CD14-positive monocyte (primary cell): Measurements from ENCODE around the gene NQO2. TPM values are rescaled to one million over a fixed set of nuclear protein-coding genes. Genes with fewer than 3 reads are reported as not detected.

Source experiments
- DNase-seq, 3 donors: peaks; one replicate each; pipeline ENCODE4 v3.0.0-alpha.2; 2011 to 2022
- H2AFZ ChIP-seq: 2 replicates; pipeline ENCODE4 v1.6.0; 2012; ENCODE audit warnings: mild to moderate bottlenecking, low read depth, low read length, inconsistent platforms; ENCODE audit not compliant: insufficient read depth, poor library complexity, severe bottlenecking
- H3K27ac ChIP-seq, 2 donors: 1 replicate in 1 of 2; 2 replicates in 1 of 2; pipeline ENCODE4 v1.5.1; 2012 to 2013; ENCODE audit warnings: low read length in 2 of 2, control low read depth in 1 of 2, inconsistent platforms in 1 of 2, low read depth in 1 of 2, mild to moderate bottlenecking in 1 of 2
- H3K27me3 ChIP-seq, 2 donors: one replicate each; pipeline versions ENCODE4 v1.6.0 to v1.6.1; 2011 to 2013; ENCODE audit warnings: low read length in 2 of 2; ENCODE audit not compliant: control insufficient read depth in 2 of 2, insufficient read depth in 2 of 2
- H3K36me3 ChIP-seq, 2 donors: replicated peaks in 1 of 2; 1 replicate in 1 of 2; 2 replicates in 1 of 2; pipeline versions ENCODE4 v1.5.1 to v1.6.1; 2012 to 2013; ENCODE audit warnings: low read length in 2 of 2, control low read depth in 1 of 2, inconsistent platforms in 1 of 2, mild to moderate bottlenecking in 1 of 2; ENCODE audit not compliant: insufficient read depth in 2 of 2, control insufficient read depth in 1 of 2
- H3K4me1 ChIP-seq, 2 donors: 1 replicate in 1 of 2; 2 replicates in 1 of 2; pipeline versions ENCODE4 v1.5.1 to v1.6.1; 2012 to 2013; ENCODE audit warnings: low read length in 2 of 2, control low read depth in 1 of 2, inconsistent platforms in 1 of 2, mild to moderate bottlenecking in 1 of 2, moderate library complexity in 1 of 2; ENCODE audit not compliant: insufficient read depth in 2 of 2, control insufficient read depth in 1 of 2
- H3K4me2 ChIP-seq: replicated peaks from 2 replicates; pipeline ENCODE3; 2012; ENCODE audit warnings: low read length, moderate library complexity, mild to moderate bottlenecking; ENCODE audit not compliant: poor library complexity, severe bottlenecking; ENCODE audit errors: extremely low read depth
- H3K4me3 ChIP-seq, 3 experiments: fragments of 200-600 bp in 1 of 3; sonication (generic) in 1 of 3; replicated peaks in 1 of 3; 1 replicate in 2 of 3; 2 replicates in 1 of 3; pipeline ENCODE4 v1.5.1; 2011 to 2013; ENCODE audit warnings: low read length in 3 of 3, mild to moderate bottlenecking in 3 of 3, control low read depth in 2 of 3, low read depth in 2 of 3, inconsistent platforms in 1 of 3, moderate library complexity in 1 of 3
- H3K79me2 ChIP-seq: 2 replicates; pipeline ENCODE4 v1.6.0; 2012; ENCODE audit warnings: mild to moderate bottlenecking, control low read depth, inconsistent platforms, low read length, moderate library complexity; ENCODE audit not compliant: insufficient read depth
- H3K9ac ChIP-seq: 2 replicates; pipeline ENCODE4 v1.6.0; 2017; ENCODE audit warnings: low read length, mild to moderate bottlenecking; ENCODE audit not compliant: insufficient read depth, poor library complexity, severe bottlenecking
- H3K9me3 ChIP-seq, 2 donors: replicated peaks in 1 of 2; 1 replicate in 1 of 2; 2 replicates in 1 of 2; pipeline versions ENCODE4 v1.5.1 to v1.6.1; 2012 to 2013; ENCODE audit warnings: low read length in 2 of 2, control low read depth in 1 of 2; ENCODE audit not compliant: control insufficient read depth in 1 of 2, insufficient read depth in 1 of 2
- H4K20me1 ChIP-seq: 2 replicates; pipeline ENCODE4 v1.6.0; 2012; ENCODE audit warnings: mild to moderate bottlenecking, low read length, control low read depth, moderate library complexity; ENCODE audit not compliant: insufficient read depth
- H3K27ac Mint-ChIP-seq, 7 donors: one replicate each; pipeline ENCODE4 v1.8.0; 2020; ENCODE audit warnings: mild to moderate bottlenecking in 7 of 7, mixed read lengths in 7 of 7, moderate library complexity in 6 of 7, inconsistent platforms in 2 of 7
- H3K27me3 Mint-ChIP-seq, 3 donors: one replicate each; pipeline ENCODE4 v1.8.0; 2021 to 2022; ENCODE audit warnings: low read depth in 3 of 3, mild to moderate bottlenecking in 3 of 3, mixed read lengths in 3 of 3, moderate library complexity in 3 of 3, inconsistent platforms in 1 of 3
- H3K36me3 Mint-ChIP-seq, 2 donors: one replicate each; pipeline ENCODE4 v1.8.0; 2020; ENCODE audit warnings: mixed read lengths in 2 of 2, inconsistent platforms in 1 of 2, mild to moderate bottlenecking in 1 of 2
- H3K4me1 Mint-ChIP-seq: one replicate; pipeline ENCODE4 v1.8.0; 2020; ENCODE audit warnings: mild to moderate bottlenecking, mixed read lengths
- H3K4me3 Mint-ChIP-seq, 2 donors: one replicate each; pipeline ENCODE4 v1.8.0; 2020; ENCODE audit warnings: mild to moderate bottlenecking in 2 of 2, mixed read lengths in 2 of 2, moderate library complexity in 1 of 2
- H3K9me3 Mint-ChIP-seq, 7 donors: one replicate each; pipeline ENCODE4 v1.8.0; 2020 to 2022; ENCODE audit warnings: mixed read lengths in 7 of 7, mild to moderate bottlenecking in 6 of 7, moderate library complexity in 6 of 7, inconsistent platforms in 2 of 7
- WGBS: methylation state at CpG from one replicate; pipeline ENCODE4 v1.1.5; 2013; ENCODE audit warnings: missing lambda C conversion rate; ENCODE audit not compliant: insufficient coverage; 5-methylcytosine and 5-hydroxymethylcytosine counted together
- intact Hi-C, 2 donors: fragments of 100-400 bp; cut with micrococcal nuclease; formaldehyde crosslinking; loops; one replicate each; pipeline versions ENCODE4 v1.15.0 to v1.15.1; 2023
- polyA plus RNA-seq, 3 donors: library from polyadenylated mRNA; depleted of rRNA in 1 of 3; unstranded in 2 of 3; stranded (reverse) in 1 of 3; fragments of 300-500 nt in 2 of 3; fragments of >200 nt in 1 of 3; fragmentation: Illumina TruSeq in 2 of 3; gene quantifications; 1 replicate in 2 of 3; 2 replicates in 1 of 3; pipeline ENCODE4 v1.2.3, GENCODE V29; 2012 to 2021
- TF ChIP-seq, protein P1 (sequence below): fragments of 200-600 bp; IDR thresholded peaks from one replicate; pipeline ENCODE4 v1.8.0; 2022; ENCODE audit warnings: antibody characterized with exemption, mild to moderate bottlenecking

Gene NQO2
- polyA plus RNA-seq, 3 donors: 30.0 to 281 (median 146) TPM

GRCh38 chr6:2966347-2966746 is 33.3 kb upstream of the NQO2 start:
- H3K27me3 ChIP-seq: no peaks in the 10 kb centered on the region
- H4K20me1 ChIP-seq: peaks cover 15% of the 10 kb centered on the region
- Mint-ChIP-seq H3K36me3 (peaks cover 12 to 22% of the 10 kb centered on the region in 2 donors), H3K27me3 (no peaks in the 10 kb centered on the region), H3K27ac (no peak overlapping the region), H3K4me3 (no peak overlapping the region), H3K9me3 (no peaks in the 10 kb centered on the region), H3K4me1 (peaks cover 37% of the 10 kb centered on the region)
- H2AFZ ChIP-seq: no peak overlapping the region
- H3K4me3 ChIP-seq: no peak overlapping the region
- no peak for DNase-seq
- H3K4me2 ChIP-seq: no peak overlapping the region
- peaks cover 5 to 12% of the 10 kb centered on the region in 2 donors for H3K36me3 ChIP-seq
- TF ChIP-seq, protein P1, sequence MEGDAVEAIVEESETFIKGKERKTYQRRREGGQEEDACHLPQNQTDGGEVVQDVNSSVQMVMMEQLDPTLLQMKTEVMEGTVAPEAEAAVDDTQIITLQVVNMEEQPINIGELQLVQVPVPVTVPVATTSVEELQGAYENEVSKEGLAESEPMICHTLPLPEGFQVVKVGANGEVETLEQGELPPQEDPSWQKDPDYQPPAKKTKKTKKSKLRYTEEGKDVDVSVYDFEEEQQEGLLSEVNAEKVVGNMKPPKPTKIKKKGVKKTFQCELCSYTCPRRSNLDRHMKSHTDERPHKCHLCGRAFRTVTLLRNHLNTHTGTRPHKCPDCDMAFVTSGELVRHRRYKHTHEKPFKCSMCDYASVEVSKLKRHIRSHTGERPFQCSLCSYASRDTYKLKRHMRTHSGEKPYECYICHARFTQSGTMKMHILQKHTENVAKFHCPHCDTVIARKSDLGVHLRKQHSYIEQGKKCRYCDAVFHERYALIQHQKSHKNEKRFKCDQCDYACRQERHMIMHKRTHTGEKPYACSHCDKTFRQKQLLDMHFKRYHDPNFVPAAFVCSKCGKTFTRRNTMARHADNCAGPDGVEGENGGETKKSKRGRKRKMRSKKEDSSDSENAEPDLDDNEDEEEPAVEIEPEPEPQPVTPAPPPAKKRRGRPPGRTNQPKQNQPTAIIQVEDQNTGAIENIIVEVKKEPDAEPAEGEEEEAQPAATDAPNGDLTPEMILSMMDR: no peak
- no peak overlapping the region for H3K9ac ChIP-seq
- no peaks in the 10 kb centered on the region for H3K9me3 ChIP-seq
- peaks cover 91% of the 10 kb centered on the region for H3K79me2 ChIP-seq
- 91% methylated on average over 4 of the region's 9 CpGs for WGBS
- H3K4me1 ChIP-seq: peaks cover 20 to 34% of the 10 kb centered on the region in 2 donors
- no peak overlapping the region for H3K27ac ChIP-seq
- intact Hi-C loops: no loop called here

DNA sequence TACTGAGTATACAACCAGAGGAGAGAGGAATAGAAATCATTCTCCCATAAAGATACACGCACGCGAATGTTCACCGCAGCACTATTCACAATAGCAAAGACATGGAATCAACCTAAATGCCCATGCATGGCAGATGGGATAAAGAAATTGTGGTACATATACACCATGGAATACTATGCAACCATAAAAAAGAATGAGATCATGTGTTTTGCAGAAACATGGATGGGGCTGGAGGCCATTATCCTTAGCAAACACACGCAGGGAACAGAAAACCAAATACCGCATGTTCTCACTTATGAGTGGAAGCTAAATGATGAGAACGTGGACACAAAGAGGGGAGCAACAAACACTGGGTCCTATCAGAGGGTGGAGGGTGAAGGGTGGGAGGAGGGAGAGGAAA is 31.8 kb upstream of the NQO2 start:
- no peak for DNase-seq
- no peak overlapping the region for H3K4me3 ChIP-seq
- no peak overlapping the region for H3K4me3 Mint-ChIP-seq
- TF ChIP-seq, protein P1: no peak
- H3K4me2 ChIP-seq: no peak overlapping the region
- H3K36me3 Mint-ChIP-seq: peaks cover 12 to 17% of the 10 kb centered on the region in 2 donors
- no peaks in the 10 kb centered on the region for H3K9me3 ChIP-seq
- H3K27ac ChIP-seq: no peak overlapping the region
- H3K4me1 ChIP-seq: peaks cover 20 to 32% of the 10 kb centered on the region in 2 donors
- peaks cover 75% of the 10 kb centered on the region for H3K79me2 ChIP-seq
- H3K4me1 Mint-ChIP-seq: peaks cover 35% of the 10 kb centered on the region
- no peaks in the 10 kb centered on the region for H3K27me3 ChIP-seq
- peaks cover 5 to 12% of the 10 kb centered on the region in 2 donors for H3K36me3 ChIP-seq
- no peaks in the 10 kb centered on the region for H3K9me3 Mint-ChIP-seq
- no peak overlapping the region for H2AFZ ChIP-seq
- no peak overlapping the region for H3K9ac ChIP-seq
- WGBS: 93% methylated on average over 2 of the region's 7 CpGs
- H3K27me3 Mint-ChIP-seq: no peaks in the 10 kb centered on the region
- H3K27ac Mint-ChIP-seq: no peak overlapping the region
- intact Hi-C loops: no loop called here
- H4K20me1 ChIP-seq: peaks cover 6% of the 10 kb centered on the region
